Measurements from ENCODE around the gene PARL.

PARL gene

GRCh38 chr3:183825456-183826161, 59.1 kb downstream of the PARL start, which contains the start of gene MAP6D1:
MAP6D1 (minus strand) TSS chr3:183825577; CDS start chr3:183825547, 30 bp downstream.
- peak; percentile 39 for DNase-seq (ENCODE audit: low read depth, low spot score)
- in situ Hi-C loops (cut with HindIII; ENCODE audit: low sequenced_read_pairs) = no loop called here
- peak within 1 kb of the TSS; percentile 52 for H3K4me3 ChIP-seq (ENCODE audit: low read depth, low read length)
- TF ChIP-seq, protein P1, sequence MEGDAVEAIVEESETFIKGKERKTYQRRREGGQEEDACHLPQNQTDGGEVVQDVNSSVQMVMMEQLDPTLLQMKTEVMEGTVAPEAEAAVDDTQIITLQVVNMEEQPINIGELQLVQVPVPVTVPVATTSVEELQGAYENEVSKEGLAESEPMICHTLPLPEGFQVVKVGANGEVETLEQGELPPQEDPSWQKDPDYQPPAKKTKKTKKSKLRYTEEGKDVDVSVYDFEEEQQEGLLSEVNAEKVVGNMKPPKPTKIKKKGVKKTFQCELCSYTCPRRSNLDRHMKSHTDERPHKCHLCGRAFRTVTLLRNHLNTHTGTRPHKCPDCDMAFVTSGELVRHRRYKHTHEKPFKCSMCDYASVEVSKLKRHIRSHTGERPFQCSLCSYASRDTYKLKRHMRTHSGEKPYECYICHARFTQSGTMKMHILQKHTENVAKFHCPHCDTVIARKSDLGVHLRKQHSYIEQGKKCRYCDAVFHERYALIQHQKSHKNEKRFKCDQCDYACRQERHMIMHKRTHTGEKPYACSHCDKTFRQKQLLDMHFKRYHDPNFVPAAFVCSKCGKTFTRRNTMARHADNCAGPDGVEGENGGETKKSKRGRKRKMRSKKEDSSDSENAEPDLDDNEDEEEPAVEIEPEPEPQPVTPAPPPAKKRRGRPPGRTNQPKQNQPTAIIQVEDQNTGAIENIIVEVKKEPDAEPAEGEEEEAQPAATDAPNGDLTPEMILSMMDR (IDR thresholded peaks at IDR 0.05; ENCODE audit: low read depth, low read length) = peak; percentile 41

DNA sequence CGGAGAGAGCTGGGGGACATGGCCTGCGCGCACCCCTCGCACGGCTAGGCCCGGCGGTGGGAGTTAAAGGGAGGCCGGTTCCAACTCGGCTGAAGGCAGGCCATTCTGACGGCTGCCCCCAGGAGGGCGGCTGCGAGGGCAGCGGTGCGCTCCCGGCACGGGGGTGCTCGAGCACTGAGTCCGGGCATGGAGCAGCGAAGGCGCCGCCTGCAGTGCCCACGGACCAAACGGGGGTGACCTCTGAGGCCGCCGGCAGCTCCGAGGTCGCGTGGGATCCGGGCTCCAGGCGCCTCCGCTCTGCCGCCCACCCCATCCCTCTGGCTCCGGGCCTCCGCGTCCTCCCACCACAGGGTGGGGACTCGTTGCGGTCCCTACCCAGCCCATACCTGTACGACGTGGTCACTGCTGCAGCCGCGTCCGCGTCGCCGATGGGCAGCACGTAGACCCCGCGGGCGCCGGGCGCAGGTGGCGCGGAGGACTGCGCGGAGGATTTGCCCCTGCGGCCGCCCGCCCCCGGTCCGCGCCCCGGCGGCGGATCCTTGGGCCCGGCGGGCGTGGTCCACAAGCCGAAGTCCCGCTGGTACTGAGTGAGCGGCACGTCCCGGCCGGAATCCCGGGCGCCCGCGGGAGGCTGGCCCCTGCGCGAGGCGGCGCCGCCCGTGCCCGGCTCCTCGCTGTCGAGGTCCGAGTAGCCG, 59.8 kb downstream of the PARL start:
- in situ Hi-C loops (cut with HindIII; ENCODE audit: low sequenced_read_pairs) = no loop called here
- peak overlapping the region; percentile 52 for H3K4me3 ChIP-seq (ENCODE audit: low read depth, low read length)
- TF ChIP-seq, protein P1 (IDR thresholded peaks at IDR 0.05; ENCODE audit: low read depth, low read length) = no peak
- DNase-seq (ENCODE audit: low read depth, low spot score) = no peak

GRCh38 chr3:183823963-183824362, 60.7 kb downstream of the PARL start:
- TF ChIP-seq, protein P1 (IDR thresholded peaks at IDR 0.05; ENCODE audit: low read depth, low read length) = no peak
- no peak overlapping the region for H3K4me3 ChIP-seq (ENCODE audit: low read depth, low read length)
- DNase-seq (ENCODE audit: low read depth, low spot score) = no peak
- in situ Hi-C loops (cut with HindIII; ENCODE audit: low sequenced_read_pairs) = no loop called here

DNA sequence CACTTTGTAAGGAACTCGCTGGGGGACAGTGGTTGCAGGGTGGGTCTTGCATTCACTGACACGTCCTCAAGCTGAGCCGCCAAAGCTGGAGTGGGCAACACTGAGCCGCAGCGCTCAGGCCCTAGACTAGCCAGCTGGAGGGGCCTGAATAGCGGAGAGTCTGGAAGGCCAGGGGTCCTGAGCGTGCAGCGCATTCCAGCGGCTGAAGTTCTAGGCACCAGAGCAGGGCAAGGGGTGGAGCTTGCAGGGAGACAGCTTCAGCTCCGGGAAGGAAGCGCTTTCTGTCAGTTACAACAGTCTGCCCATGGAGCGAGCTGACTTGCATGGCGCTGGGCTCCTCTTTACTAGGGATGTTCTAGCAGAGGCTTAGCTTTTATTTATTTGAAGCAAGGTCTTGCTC, 62.0 kb downstream of the PARL start:
- in situ Hi-C loops (cut with HindIII; ENCODE audit: low sequenced_read_pairs) = no loop called here
- DNase-seq (ENCODE audit: low read depth, low spot score) = no peak
- TF ChIP-seq, protein P1 (IDR thresholded peaks at IDR 0.05; ENCODE audit: low read depth, low read length) = no peak
- no peak overlapping the region for H3K4me3 ChIP-seq (ENCODE audit: low read depth, low read length)

- TF ChIP-seq, protein P1 (IDR thresholded peaks at IDR 0.05; ENCODE audit: low read depth, low read length) = no peak
- no peak for DNase-seq (ENCODE audit: low read depth, low spot score)
- no peak overlapping the region for H3K4me3 ChIP-seq (ENCODE audit: low read depth, low read length)
- in situ Hi-C loops (cut with HindIII; ENCODE audit: low sequenced_read_pairs) = no loop called here
These were observed 64.8 kb downstream of the PARL start for GRCh38 chr3:183819831-183820230.

- in situ Hi-C loops (cut with HindIII; ENCODE audit: low sequenced_read_pairs) = no loop called here
- TF ChIP-seq, protein P1 (IDR thresholded peaks at IDR 0.05; ENCODE audit: low read depth, low read length) = no peak
- H3K4me3 ChIP-seq (ENCODE audit: low read depth, low read length) = no peak overlapping the region
- no peak for DNase-seq (ENCODE audit: low read depth, low spot score)
These were observed 65.7 kb downstream of the PARL start for GRCh38 chr3:183818706-183819624.
